Body of pancreas (tissue), 4 donors: ENCODE data around the gene SEC24A.

Source experiments
- POLR2A ChIP-seq, 3 donors: fragments of 450-650 bp; IDR thresholded peaks; one replicate each; pipeline ENCODE4 v1.6.1; 2016; ENCODE audit warnings: antibody characterized with exemption in 3 of 3, mild to moderate bottlenecking in 2 of 3
- TF ChIP-seq, protein P1 (sequence below), 7 experiments: fragments of 450-650 bp in 4 of 7; fragments of 200-600 bp in 3 of 7; sonication (generic) in 3 of 7; IDR thresholded peaks; one replicate each; pipeline ENCODE4 v1.5.1; 2016 to 2019; ENCODE audit warnings: antibody characterized with exemption in 7 of 7

DNA sequence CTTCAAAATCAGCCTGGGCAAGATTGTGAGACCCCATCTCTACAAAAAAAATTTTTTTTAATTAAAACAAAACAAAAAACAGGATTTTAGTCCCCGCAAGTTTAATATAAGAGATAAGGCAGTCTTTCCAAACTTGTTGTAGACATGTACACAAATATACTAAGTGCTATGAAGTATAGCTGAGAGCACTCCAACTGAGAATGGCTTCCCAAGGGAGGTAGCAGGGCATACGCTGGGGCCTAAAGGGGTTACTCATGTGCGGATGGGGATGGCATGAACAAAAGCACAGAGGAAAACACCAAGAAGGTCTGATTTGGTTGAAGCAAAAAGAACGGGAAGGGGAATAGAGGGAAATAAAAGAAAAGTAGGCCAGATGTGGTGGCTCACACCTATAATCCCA, 37.1 kb upstream of the SEC24A start:
- TF ChIP-seq, protein P1, sequence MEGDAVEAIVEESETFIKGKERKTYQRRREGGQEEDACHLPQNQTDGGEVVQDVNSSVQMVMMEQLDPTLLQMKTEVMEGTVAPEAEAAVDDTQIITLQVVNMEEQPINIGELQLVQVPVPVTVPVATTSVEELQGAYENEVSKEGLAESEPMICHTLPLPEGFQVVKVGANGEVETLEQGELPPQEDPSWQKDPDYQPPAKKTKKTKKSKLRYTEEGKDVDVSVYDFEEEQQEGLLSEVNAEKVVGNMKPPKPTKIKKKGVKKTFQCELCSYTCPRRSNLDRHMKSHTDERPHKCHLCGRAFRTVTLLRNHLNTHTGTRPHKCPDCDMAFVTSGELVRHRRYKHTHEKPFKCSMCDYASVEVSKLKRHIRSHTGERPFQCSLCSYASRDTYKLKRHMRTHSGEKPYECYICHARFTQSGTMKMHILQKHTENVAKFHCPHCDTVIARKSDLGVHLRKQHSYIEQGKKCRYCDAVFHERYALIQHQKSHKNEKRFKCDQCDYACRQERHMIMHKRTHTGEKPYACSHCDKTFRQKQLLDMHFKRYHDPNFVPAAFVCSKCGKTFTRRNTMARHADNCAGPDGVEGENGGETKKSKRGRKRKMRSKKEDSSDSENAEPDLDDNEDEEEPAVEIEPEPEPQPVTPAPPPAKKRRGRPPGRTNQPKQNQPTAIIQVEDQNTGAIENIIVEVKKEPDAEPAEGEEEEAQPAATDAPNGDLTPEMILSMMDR (IDR thresholded peaks at IDR 0.05), result no peak
- no peak for TF ChIP-seq POLR2A (IDR thresholded peaks at IDR 0.05)
